Breast epithelium (tissue), 4 donors: ENCODE data around the gene HLA-DMB. TPM values are rescaled to one million over a fixed set of nuclear protein-coding genes. Genes with fewer than 3 reads are reported as not detected.

Experiments used
- DNase-seq, 2 donors: peaks; one replicate each; pipeline ENCODE4 v3.0.0-alpha.2; 2019; ENCODE audit warnings: low spot score in 2 of 2
- H3K27ac ChIP-seq, 2 donors: fragments of 200-600 bp; sonication (generic) in 1 of 2; one replicate each; pipeline ENCODE4 v1.5.1; 2016 to 2019; ENCODE audit warnings: mild to moderate bottlenecking in 1 of 2
- H3K27me3 ChIP-seq, 2 donors: fragments of 200-600 bp; sonication (generic) in 1 of 2; one replicate each; pipeline versions ENCODE4 v1.5.1 to v1.6.0; 2017 to 2019; ENCODE audit warnings: control low read depth in 1 of 2, mild to moderate bottlenecking in 1 of 2
- H3K36me3 ChIP-seq: fragments of 200-600 bp; one replicate; pipeline ENCODE4 v1.5.1; 2019
- H3K4me1 ChIP-seq, 2 donors: fragments of 200-600 bp; sonication (generic); one replicate each; pipeline ENCODE4 v1.5.1; 2016 to 2019; ENCODE audit warnings: control low read depth in 1 of 2
- H3K4me3 ChIP-seq, 3 donors: fragments of 200-600 bp; sonication (generic); 1 replicate in 2 of 3; 2 replicates in 1 of 3; pipeline ENCODE4 v1.5.1; 2016 to 2019; ENCODE audit warnings: mild to moderate bottlenecking in 3 of 3, moderate library complexity in 2 of 3
- H3K9me3 ChIP-seq, 2 donors: fragments of 200-600 bp; sonication (generic) in 1 of 2; one replicate each; pipeline ENCODE4 v1.5.1; 2016 to 2019; ENCODE audit warnings: control low read depth in 1 of 2
- POLR2A ChIP-seq: fragments of 450-650 bp; IDR thresholded peaks from one replicate; pipeline ENCODE4 v1.6.1; 2016; ENCODE audit warnings: antibody characterized with exemption, mild to moderate bottlenecking, moderate library complexity
- POLR2AphosphoS5 ChIP-seq, 3 donors: sonication (generic); formaldehyde crosslinking; IDR thresholded peaks; one replicate each; pipeline ENCODE4 v1.6.1; 2017; ENCODE audit warnings: antibody characterized with exemption in 3 of 3
- intact Hi-C: fragments of 100-400 bp; cut with DNase I; formaldehyde crosslinking; loops from one replicate; pipeline ENCODE4 v1.15.1; 2023; ENCODE audit warnings: low total_unique reads
- total RNA-seq, 3 donors: library from RNA; depleted of rRNA; stranded (reverse); fragments of >200 nt; gene quantifications; one replicate each; pipeline ENCODE4 v1.1.0, GENCODE V29; 2016
- TF ChIP-seq, protein P1 (sequence below), 3 donors: fragments of 450-650 bp; IDR thresholded peaks; one replicate each; pipeline ENCODE4 v1.5.1; 2016 to 2017; ENCODE audit warnings: antibody characterized with exemption in 3 of 3, mild to moderate bottlenecking in 3 of 3, moderate library complexity in 3 of 3

HLA-DMB gene
- total RNA-seq, 3 donors from 2014 or later, result 16.4 to 52.0 (median 34.6) TPM

DNA sequence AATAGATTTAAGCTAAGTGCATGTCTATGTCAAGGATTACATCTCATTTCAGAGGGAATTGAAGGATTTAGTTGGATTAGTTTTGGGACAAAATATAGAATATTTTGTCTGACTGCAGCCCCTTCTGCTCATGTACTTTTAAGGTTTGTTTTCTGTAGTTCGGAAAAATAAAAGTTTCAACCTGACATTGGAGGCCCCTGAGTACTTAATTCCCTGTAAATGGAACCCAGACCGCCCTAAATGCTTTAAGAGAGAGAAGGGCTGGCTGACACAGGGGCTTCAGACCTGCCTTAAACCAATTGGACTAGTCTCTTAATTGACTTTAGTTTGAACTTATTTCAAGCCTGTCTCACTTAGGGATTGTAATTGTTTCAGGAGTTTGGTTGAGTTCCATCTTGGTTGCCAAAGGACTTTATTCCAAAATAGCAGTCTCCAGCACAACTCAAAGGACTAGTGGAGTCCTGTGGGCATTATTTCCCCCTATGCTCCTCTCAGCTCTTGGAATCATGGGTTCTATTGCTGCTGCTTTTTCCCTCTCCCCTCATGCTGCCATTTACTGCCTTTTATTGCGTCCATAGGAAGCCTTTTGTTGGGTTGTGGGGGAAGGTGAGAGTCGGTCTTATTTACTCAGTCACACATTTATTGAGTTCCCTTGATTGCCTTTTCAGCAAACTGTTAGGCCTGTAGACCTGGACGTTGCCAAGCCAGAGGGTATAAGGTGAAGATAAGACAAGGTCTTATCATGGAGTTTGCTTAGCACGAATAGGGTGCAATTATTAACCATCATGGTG is 42.1 kb upstream of the HLA-DMB start:
- peaks cover 12% of the 10 kb centered on the region for H3K36me3 ChIP-seq
- no peak for TF ChIP-seq POLR2A
- no peak for TF ChIP-seq POLR2AphosphoS5 (IDR thresholded peaks at IDR 0.05)
- TF ChIP-seq, protein P1, sequence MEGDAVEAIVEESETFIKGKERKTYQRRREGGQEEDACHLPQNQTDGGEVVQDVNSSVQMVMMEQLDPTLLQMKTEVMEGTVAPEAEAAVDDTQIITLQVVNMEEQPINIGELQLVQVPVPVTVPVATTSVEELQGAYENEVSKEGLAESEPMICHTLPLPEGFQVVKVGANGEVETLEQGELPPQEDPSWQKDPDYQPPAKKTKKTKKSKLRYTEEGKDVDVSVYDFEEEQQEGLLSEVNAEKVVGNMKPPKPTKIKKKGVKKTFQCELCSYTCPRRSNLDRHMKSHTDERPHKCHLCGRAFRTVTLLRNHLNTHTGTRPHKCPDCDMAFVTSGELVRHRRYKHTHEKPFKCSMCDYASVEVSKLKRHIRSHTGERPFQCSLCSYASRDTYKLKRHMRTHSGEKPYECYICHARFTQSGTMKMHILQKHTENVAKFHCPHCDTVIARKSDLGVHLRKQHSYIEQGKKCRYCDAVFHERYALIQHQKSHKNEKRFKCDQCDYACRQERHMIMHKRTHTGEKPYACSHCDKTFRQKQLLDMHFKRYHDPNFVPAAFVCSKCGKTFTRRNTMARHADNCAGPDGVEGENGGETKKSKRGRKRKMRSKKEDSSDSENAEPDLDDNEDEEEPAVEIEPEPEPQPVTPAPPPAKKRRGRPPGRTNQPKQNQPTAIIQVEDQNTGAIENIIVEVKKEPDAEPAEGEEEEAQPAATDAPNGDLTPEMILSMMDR (IDR thresholded peaks at IDR 0.05), result no peak
- H3K27me3 ChIP-seq, result no peaks in the 10 kb centered on the region
- no peaks in the 10 kb centered on the region for H3K4me1 ChIP-seq
- no peaks in the 10 kb centered on the region for H3K9me3 ChIP-seq
- peak overlapping the region in 1 of 2 donors; percentile 16 for H3K27ac ChIP-seq
- H3K4me3 ChIP-seq, result no peak overlapping the region
- DNase-seq, result no peak
- intact Hi-C loops, result loop anchor here (5.0 kb wide), 1 partner anchor 106 kb away; no protein-coding TSS in a partner anchor

DNA sequence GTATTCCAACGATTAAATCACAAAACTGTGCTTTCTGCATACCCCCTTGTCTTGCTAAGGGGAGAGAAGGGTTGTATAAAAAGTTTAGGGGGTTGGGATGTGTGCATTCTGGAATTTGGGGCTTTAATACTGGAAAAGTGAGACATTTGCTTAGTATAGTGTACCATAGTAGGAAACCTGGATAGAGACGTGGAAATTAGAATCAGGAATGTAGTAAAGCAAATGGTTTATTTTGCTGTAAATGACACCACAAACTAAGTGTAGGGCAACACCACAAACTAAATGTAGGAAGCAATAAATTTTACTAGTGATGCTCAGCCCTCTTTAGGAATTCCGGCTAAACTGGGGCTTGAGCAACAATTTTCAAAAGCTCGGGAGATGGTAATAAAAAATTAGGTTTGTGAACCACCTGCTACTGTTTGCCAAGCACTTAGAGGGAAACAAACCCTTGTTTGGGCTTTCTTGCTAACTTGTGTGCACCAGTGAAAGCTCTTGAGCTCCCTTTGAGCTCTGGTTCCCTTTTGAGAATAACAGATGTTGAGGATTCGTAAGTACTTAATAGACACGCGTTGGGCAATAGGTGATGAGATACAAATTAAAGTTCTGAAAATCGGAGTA is 41.4 kb upstream of the HLA-DMB start:
- TF ChIP-seq POLR2A (no peak), POLR2AphosphoS5 (IDR thresholded peaks at IDR 0.05) (no peak)
- TF ChIP-seq, protein P1 (IDR thresholded peaks at IDR 0.05), result no peak
- Histone ChIP-seq H3K27ac (peak overlapping the region in 1 of 2 donors; percentile 4), H3K4me3 (no peak overlapping the region), H3K36me3 (peaks cover 17% of the 10 kb centered on the region), H3K27me3 (no peaks in the 10 kb centered on the region), H3K9me3 (no peaks in the 10 kb centered on the region), H3K4me1 (no peaks in the 10 kb centered on the region)
- intact Hi-C loops, result loop anchor here (5.0 kb wide), 1 partner anchor 105 kb away; no protein-coding TSS in a partner anchor
- no peak for DNase-seq

DNA sequence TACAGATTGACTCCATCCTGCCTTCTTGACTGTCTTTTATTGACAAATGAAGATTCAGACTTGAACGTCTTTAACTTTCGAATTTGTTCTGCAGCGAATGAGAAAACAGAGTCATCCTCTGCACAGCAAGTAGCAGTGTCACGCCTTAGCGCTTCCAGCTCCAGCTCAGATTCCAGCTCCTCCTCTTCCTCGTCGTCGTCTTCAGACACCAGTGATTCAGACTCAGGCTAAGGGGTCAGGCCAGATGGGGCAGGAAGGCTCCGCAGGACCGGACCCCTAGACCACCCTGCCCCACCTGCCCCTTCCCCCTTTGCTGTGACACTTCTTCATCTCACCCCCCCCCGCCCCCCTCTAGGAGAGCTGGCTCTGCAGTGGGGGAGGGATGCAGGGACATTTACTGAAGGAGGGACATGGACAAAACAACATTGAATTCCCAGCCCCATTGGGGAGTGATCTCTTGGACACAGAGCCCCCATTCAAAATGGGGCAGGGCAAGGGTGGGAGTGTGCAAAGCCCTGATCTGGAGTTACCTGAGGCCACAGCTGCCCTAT is 39.7 kb upstream of the HLA-DMB start:
- Histone ChIP-seq H3K9me3 (no peaks in the 10 kb centered on the region), H3K27me3 (no peaks in the 10 kb centered on the region), H3K4me3 (no peak overlapping the region), H3K4me1 (peaks cover 0 to 9% of the 10 kb centered on the region in 2 donors), H3K27ac (no peak overlapping the region), H3K36me3 (peaks cover 22% of the 10 kb centered on the region)
- TF ChIP-seq POLR2AphosphoS5 (IDR thresholded peaks at IDR 0.05) (no peak), POLR2A (no peak)
- TF ChIP-seq, protein P1 (IDR thresholded peaks at IDR 0.05), result no peak
- no peak for DNase-seq
- intact Hi-C loops, result loop anchor here (5.0 kb wide), 1 partner anchor 103 kb away; no protein-coding TSS in a partner anchor

DNA sequence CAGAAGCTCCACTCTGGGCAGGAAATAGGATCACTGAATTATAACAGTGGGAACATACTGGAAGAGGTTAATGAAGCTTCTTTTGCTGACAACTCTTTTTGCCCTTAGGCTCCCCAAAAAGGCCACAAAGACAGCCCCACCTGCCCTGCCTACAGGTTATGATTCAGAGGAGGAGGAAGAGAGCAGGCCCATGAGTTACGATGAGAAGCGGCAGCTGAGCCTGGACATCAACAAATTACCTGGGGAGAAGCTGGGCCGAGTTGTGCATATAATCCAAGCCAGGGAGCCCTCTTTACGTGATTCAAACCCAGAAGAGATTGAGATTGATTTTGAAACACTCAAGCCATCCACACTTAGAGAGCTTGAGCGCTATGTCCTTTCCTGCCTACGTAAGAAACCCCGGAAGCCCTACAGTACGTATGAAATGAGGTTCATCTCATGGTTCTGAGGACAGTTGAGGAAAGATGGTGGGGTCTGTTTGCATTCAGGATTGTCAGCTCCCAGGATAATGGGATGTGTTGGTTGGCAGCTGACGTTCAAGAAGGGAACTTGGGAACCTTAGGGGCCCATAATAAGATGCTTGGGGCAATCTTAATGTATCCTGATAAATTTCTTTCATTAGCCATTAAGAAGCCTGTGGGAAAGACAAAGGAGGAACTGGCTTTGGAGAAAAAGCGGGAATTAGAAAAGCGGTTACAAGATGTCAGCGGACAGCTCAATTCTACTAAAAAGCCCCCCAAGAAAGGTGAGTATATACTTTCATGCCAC is 39.1 kb upstream of the HLA-DMB start:
- TF ChIP-seq POLR2A, result no peak
- TF ChIP-seq, protein P1 (IDR thresholded peaks at IDR 0.05), result no peak
- no peak for TF ChIP-seq POLR2AphosphoS5 (IDR thresholded peaks at IDR 0.05)
- no peak overlapping the region for H3K27ac ChIP-seq
- no peak for DNase-seq
- H3K27me3 ChIP-seq, result no peaks in the 10 kb centered on the region
- peaks cover 0 to 9% of the 10 kb centered on the region in 2 donors for H3K4me1 ChIP-seq
- peaks cover 22% of the 10 kb centered on the region for H3K36me3 ChIP-seq
- H3K4me3 ChIP-seq, result no peak overlapping the region
- no peaks in the 10 kb centered on the region for H3K9me3 ChIP-seq
- intact Hi-C loops, result loop anchor here (5.0 kb wide), 1 partner anchor 103 kb away; no protein-coding TSS in a partner anchor
